ENCODE measurements around the gene CLBA1.
"Not testable (repeated sequence)": the region's sequence is repeated elsewhere in the genome, so short reads cannot be mapped to it uniquely, and the experiment has no call there.

The CLBA1 gene

DNA sequence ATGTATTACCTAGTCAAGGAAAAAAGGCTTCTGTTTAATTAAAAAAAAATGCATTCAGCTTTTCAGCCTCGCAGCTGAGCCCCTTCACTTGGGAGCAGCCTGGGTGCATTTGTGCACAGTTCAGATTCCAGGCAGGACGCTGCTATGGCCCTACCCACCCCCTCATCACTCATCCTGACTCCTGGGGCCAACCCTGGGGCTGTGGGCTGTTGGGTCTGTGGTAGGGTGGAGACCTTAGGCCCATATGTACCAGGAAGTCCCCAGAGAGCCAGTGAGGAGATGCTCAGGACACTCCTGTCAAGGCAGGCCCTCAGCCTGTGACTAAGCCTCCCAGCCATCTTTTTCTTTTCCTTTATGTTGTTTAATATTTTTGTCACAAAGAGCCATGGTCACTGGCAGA is 44.6 kb downstream of the CLBA1 start:
- no peak for DNase-seq (ENCODE audit: low read depth in 1 of 2, low spot score in 1 of 2)
- TF ChIP-seq, protein P1, sequence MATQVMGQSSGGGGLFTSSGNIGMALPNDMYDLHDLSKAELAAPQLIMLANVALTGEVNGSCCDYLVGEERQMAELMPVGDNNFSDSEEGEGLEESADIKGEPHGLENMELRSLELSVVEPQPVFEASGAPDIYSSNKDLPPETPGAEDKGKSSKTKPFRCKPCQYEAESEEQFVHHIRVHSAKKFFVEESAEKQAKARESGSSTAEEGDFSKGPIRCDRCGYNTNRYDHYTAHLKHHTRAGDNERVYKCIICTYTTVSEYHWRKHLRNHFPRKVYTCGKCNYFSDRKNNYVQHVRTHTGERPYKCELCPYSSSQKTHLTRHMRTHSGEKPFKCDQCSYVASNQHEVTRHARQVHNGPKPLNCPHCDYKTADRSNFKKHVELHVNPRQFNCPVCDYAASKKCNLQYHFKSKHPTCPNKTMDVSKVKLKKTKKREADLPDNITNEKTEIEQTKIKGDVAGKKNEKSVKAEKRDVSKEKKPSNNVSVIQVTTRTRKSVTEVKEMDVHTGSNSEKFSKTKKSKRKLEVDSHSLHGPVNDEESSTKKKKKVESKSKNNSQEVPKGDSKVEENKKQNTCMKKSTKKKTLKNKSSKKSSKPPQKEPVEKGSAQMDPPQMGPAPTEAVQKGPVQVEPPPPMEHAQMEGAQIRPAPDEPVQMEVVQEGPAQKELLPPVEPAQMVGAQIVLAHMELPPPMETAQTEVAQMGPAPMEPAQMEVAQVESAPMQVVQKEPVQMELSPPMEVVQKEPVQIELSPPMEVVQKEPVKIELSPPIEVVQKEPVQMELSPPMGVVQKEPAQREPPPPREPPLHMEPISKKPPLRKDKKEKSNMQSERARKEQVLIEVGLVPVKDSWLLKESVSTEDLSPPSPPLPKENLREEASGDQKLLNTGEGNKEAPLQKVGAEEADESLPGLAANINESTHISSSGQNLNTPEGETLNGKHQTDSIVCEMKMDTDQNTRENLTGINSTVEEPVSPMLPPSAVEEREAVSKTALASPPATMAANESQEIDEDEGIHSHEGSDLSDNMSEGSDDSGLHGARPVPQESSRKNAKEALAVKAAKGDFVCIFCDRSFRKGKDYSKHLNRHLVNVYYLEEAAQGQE (IDR thresholded peaks at IDR 0.05; ENCODE audit: insufficient replicate concordance, low read depth): no peak
- TF ChIP-seq SPI1 (IDR thresholded peaks at IDR 0.05; ENCODE audit: borderline replicate concordance, low read depth): no peak
- TF ChIP-seq, protein P2, sequence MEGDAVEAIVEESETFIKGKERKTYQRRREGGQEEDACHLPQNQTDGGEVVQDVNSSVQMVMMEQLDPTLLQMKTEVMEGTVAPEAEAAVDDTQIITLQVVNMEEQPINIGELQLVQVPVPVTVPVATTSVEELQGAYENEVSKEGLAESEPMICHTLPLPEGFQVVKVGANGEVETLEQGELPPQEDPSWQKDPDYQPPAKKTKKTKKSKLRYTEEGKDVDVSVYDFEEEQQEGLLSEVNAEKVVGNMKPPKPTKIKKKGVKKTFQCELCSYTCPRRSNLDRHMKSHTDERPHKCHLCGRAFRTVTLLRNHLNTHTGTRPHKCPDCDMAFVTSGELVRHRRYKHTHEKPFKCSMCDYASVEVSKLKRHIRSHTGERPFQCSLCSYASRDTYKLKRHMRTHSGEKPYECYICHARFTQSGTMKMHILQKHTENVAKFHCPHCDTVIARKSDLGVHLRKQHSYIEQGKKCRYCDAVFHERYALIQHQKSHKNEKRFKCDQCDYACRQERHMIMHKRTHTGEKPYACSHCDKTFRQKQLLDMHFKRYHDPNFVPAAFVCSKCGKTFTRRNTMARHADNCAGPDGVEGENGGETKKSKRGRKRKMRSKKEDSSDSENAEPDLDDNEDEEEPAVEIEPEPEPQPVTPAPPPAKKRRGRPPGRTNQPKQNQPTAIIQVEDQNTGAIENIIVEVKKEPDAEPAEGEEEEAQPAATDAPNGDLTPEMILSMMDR (IDR thresholded peaks at IDR 0.05; ENCODE audit: insufficient read depth, low read length): no peak
- no peak for TF ChIP-seq GABPA (IDR thresholded peaks at IDR 0.05; ENCODE audit: low read depth)
- TF ChIP-seq POLR2AphosphoS5 (IDR thresholded peaks at IDR 0.05; ENCODE audit: low read depth): no peak
- H3K27ac ChIP-seq (replicated peaks): no peak overlapping the region

DNA sequence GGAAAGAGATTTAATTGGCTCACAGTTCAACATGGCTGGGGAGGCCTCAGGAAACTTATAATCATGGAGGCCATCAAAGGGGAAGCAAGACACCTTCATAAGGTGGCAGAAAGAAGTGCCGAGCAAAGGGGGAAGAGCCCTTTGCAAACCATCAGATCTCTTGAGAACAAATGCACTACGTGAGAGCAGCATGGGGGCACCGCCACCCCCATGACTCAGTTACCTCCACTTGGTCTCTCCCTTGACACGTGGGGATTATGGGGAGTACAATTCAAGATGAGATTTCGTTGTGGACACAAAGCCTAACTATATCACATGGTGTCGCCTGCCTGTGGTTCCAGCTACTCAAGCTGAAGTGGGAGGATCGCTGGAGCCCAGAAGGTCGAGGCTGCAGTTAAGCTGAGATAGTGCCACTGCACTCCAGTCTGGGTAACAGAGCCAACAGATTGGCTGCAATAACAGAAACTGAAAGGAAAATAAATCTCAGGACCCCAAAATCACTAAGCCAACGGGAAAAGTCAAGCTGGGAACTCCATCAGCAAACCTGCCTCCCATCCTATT is 45.3 kb downstream of the CLBA1 start:
- no peak overlapping the region for H3K4me3 ChIP-seq (replicated peaks; ENCODE audit: insufficient read depth, low read length)
- H3K27me3 ChIP-seq (ENCODE audit: insufficient read depth, poor library complexity, severe bottlenecking): no peaks in the 10 kb centered on the region
- TF ChIP-seq, protein P2 (IDR thresholded peaks at IDR 0.05; ENCODE audit: insufficient read depth, low read length): no peak
- no peak for TF ChIP-seq GABPA (IDR thresholded peaks at IDR 0.05; ENCODE audit: low read depth)
- DNase-seq (ENCODE audit: low read depth in 1 of 2, low spot score in 1 of 2): no peak
- H3K27ac ChIP-seq (replicated peaks): no peak overlapping the region

More for the DNA sequence above, 44.6 kb downstream of the CLBA1 start:
- Histone ChIP-seq H3K27me3 (ENCODE audit: insufficient read depth, poor library complexity, severe bottlenecking) (no peaks in the 10 kb centered on the region), H3K4me3 (replicated peaks; ENCODE audit: insufficient read depth, low read length) (no peak overlapping the region)

DNA sequence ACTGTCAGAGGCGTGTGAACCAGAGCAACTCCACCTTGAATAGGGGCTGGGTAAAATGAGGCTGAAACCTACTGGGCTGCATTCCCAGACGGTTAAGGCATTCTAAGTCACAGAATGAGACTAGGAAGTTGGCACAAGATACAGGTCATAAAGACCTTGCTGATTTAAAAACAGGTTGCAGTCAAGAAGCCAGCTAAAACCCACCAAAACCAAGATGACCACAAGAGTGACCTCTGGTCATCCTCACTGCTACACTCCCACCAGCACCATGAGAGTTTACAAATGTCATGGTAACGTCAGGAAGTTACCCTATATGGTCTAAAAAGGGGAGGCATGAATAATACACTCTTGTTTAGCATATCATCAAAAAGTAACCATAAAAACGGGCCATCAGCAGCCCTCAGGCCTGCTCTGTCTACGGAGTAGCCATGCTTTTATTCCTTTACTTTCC is 46.9 kb downstream of the CLBA1 start:
- H3K27me3 ChIP-seq (ENCODE audit: insufficient read depth, poor library complexity, severe bottlenecking); H3K4me3 ChIP-seq (replicated peaks; ENCODE audit: insufficient read depth, low read length); H3K27ac ChIP-seq (replicated peaks); DNase-seq (ENCODE audit: low read depth in 1 of 2, low spot score in 1 of 2): not testable (repeated sequence)

DNA sequence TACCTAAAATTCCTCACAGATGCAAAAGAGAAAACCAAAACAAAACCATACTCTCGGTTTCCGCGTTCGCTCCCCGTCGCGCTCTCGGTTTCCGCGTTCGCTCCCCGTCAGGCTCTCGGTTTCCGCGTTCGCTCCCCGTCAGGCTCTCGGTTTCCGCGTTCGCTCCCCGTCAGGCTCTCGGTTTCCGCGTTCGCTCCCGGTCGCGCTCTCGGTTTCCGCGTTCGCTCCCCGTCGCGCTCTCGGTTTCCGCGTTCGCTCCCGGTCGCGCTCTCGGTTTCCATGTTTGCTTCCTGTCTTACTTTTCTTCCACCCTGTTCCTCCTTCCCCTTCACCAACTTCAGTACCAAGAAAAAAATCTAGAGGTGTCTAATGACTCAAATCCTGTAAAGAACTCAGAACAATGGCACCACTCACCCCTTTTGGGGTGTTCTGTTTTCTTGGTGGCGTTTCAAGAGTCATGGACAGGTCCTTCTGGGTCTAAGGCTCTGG is 47.9 kb downstream of the CLBA1 start:
- DNase-seq (ENCODE audit: low read depth in 1 of 2, low spot score in 1 of 2); H3K27me3 ChIP-seq (ENCODE audit: insufficient read depth, poor library complexity, severe bottlenecking): not testable (repeated sequence)
- Histone ChIP-seq H3K27ac (replicated peaks) (peak overlapping the region; percentile 37), H3K4me3 (replicated peaks; ENCODE audit: insufficient read depth, low read length) (peak overlapping the region; percentile 26)

DNA sequence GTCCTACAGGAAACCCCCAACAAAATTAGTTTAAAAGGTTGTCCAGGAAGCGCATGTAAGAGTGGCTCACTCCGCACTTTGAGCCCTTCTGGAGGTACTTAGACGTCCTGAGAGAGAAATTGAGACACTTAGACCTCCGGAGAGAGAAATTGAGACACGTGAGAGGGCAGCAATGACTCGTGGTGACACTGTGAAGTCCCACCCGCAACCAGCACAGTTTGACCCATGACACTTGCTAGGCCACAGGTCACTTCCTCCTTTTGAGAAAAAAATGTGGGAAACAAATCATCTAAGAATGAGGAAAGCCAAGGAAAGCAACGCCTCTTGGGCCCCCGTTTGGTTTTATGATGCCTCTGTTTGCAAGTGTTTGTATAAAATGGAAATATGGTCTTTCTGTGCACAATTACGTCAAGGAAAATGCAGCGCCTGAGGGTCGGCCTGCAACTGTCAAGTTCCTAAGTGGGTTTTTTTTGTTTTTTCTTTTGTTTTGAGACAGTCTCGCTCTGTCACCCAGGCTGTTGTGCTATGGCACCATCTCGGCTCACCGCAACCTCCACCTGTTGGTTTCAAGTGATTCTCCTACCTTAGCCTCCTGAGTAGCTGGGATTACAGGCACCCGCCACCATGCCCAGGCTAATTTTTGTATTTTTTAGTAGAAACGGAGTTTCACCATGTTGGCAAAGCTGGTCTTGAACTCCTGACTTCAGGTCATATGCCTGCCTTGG is 48.9 kb downstream of the CLBA1 start:
- TF ChIP-seq, protein P1 (IDR thresholded peaks at IDR 0.05; ENCODE audit: insufficient replicate concordance, low read depth): no peak
- TF ChIP-seq, protein P2 (IDR thresholded peaks at IDR 0.05; ENCODE audit: insufficient read depth, low read length): no peak
- TF ChIP-seq SPI1 (IDR thresholded peaks at IDR 0.05; ENCODE audit: borderline replicate concordance, low read depth) (peak; percentile 21; the same call in 1 of the 2 replicates), GABPA (IDR thresholded peaks at IDR 0.05; ENCODE audit: low read depth) (no peak)
- no peak overlapping the region for H3K27ac ChIP-seq (replicated peaks)
- no peak for DNase-seq (ENCODE audit: low read depth in 1 of 2, low spot score in 1 of 2)
- H3K4me3 ChIP-seq (replicated peaks; ENCODE audit: insufficient read depth, low read length): no peak overlapping the region
- no peaks in the 10 kb centered on the region for H3K27me3 ChIP-seq (ENCODE audit: insufficient read depth, poor library complexity, severe bottlenecking)

DNA sequence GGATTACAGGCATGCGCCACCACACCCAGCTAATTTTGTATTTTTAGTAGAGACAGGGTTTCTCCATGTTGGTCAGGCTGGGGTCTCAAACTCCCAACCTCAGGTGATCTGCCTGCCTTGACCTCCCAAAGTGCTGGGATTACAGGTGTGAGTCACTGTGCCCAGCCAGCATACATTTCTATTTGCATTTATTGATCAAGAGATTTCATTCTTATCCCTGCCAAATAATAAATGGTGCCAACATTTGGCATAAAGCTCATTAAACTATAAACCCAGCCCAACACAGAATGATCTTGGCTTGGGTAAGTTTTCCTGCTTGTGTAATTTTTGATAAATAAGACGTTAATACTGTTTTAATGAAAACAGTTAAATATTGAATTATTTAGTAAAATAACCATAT is 50.0 kb downstream of the CLBA1 start:
- H3K27ac ChIP-seq (replicated peaks); DNase-seq (ENCODE audit: low read depth in 1 of 2, low spot score in 1 of 2); H3K27me3 ChIP-seq (ENCODE audit: insufficient read depth, poor library complexity, severe bottlenecking); H3K4me3 ChIP-seq (replicated peaks; ENCODE audit: insufficient read depth, low read length): not testable (repeated sequence)

Measured in HL-60 (cell line).